GM21786 (cell line): ENCODE results near the gene EXOC6B.

ENCODE experiments used
- ATAC-seq: cut with Tn5 transposase; IDR thresholded peaks from one replicate; pipeline ENCODE4 v1.9.1; 2021; ENCODE audit not compliant: unreplicated experiment

Gene EXOC6B

GRCh38 chr2:72292433-72292832 lies 533.4 kb downstream of the EXOC6B start:
- no peak for ATAC-seq

GRCh38 chr2:72291059-72291458 lies 534.8 kb downstream of the EXOC6B start:
- no peak for ATAC-seq

DNA sequence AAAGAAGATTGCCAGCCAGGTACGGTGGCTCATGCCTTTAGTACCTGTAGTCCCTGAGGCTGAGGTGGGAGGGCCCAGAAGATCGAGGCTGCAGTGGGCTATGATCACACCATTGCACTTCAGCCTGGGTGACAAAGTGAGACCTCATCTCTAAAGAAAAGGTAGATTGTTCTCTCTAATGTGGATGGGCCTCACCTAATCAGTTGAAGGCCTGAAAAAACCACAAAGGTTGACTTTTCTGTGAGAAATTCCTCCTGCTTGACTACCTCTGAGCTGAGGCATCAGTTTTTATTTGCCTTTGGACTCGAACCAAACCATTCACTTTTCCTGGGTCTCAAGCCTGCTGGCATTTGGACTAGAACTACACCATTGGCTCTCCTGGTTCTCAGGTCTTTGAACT lies 536.1 kb downstream of the EXOC6B start:
- ATAC-seq, result no peak

DNA sequence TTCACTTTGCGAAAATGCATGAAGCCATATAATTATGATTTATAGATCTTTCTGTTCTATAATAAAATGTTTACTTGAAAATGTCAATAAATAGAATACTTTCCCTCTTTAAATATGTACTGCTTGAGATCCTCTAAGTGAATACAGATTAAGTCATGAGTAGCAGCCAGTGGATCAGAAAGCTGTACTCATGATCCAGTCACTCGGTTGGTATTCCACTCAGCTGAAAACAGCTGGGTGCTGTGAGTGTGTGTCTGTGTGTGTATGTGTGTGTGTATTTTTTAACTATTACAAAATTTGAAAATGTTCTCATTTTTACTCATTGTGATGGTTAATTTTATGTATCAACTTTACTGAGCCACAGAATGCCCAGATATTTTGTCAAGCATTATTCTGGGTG lies 536.5 kb downstream of the EXOC6B start:
- no peak for ATAC-seq

DNA sequence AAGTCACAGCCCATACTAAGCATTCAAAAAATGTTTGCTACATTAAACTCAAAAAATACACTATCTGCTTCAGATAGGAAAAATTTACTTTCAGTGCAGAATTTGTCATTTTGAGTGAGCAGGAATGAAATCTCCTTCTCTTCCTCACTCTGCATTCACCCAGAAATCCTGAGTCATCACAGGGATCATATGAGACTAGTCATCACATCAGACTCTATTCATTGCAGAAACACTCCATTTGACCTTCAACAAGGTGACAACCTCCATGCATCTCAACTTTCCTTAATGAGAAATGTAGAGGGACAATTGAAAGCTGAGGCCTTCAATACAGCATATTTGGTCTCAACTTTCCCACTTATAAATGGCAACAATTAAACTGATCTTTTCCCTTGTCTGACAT lies 547.8 kb downstream of the EXOC6B start:
- no peak for ATAC-seq

GRCh38 chr2:72276876-72277275 lies 549.0 kb downstream of the EXOC6B start:
- no peak for ATAC-seq

DNA sequence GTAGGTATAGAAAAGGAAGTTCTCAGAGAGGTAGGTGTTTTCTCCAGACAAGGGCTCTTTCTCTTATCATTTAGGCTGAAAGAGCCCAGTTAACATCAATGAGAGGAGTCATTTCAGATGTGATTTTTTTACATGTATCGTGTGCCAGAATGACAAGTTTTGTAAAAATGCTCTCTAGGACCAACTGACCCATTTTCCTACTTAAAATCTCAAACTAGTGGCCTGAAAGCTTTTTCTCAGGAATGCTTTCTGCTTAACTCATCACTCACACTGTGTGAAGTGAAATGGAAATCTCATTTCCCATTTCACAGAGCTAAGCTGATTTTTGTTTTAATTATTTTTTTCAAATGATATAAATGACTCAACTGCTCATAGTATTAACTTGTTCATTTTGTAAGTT lies 549.5 kb downstream of the EXOC6B start:
- ATAC-seq, result no peak

DNA sequence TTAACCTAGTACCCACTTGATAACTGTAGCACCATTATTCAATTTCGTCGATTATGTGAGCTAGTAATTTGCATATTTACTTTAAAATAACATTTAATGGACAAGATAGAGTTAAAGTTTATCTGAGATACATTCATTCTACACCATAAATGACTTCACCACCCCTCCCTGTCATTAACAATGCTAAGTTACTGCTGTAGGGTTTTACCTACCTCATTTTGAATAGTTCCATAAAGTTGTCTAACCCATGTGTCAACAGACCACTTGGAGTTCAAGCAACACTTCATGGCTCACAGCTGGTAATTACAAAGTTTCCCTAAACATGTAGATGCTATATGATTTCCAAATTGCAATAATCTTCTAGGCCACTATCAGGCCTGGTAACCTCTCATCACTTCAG lies 550.7 kb downstream of the EXOC6B start:
- no peak for ATAC-seq

- ATAC-seq, result no peak
These were observed 551.4 kb downstream of the EXOC6B start for GRCh38 chr2:72274380-72274797.

- ATAC-seq, result no peak
These were observed 552.4 kb downstream of the EXOC6B start for GRCh38 chr2:72273384-72273783.

DNA sequence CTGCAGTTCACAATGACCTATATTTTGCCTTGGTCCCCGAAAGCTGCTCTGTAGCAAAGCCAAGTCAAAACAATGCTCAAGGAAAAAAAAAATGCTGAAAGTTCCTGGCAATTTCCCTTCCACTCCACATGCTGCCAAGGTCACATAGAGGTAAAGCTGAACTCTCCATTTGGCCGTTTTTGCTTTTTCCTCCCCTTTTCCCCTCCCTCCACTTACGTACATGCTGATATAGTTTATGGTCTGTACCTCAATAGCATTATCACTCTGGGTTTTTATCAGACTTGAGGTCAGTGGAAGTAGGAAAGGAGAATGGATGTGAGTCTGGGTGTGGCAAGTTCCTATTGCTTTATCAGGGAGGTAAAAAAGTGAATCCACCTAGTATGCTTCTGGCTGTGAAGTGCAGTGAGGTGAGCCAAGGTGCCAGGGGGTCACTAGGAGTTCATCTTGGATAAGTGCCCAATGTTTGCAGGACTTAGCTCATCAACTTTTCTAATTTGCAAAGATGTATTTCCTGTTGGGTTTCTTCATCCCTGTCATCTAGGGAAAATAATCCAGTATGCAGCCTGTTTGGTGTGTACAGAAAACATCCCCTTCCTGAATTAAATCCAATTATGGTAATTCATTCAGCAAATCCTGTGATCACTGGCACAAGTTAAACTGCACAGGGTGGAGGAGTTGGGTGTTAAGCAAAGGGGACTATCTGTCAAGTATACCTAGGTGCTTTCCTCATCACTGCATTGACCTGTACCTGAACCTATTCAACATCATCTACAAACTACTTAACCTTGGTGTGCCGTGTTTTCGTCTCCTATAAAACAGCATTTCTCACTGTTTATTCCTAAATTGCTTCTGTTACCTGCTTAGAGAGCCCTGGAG lies 553.8 kb downstream of the EXOC6B start:
- ATAC-seq, result no peak

- no peak for ATAC-seq
These were observed 554.6 kb downstream of the EXOC6B start for GRCh38 chr2:72271276-72271614.

DNA sequence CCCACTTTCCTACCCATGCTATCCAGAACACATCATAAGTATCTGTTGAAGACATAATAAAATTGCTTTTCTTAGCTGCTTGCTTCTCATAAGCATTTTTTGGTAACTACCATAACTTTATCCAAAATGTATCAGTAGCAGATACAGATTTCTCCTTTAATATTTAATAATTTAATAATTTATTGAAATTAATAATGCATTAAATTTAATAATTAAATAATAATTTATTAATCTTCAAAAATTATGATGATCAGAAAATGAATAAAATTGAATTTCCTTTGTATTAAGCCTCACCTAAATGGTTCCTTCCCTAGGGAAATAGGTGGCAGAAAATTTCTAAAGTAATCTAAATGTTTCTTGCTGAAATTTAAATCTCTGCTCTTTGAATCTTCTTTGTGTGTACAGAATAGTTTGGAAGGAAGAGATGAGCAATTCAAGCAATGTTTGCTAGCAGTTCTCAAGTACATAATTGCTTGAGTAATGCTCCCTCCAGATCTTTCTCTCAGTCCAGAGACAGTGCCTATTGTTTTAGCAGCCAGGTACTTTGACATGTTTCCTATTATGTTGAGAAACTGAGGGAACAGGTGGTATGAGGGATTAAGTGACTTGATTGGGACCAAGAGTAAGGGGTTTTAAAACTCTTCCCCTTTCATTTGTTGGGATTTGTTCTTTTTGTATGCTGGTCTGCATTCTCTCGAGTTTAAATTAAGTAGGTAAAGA lies 555.1 kb downstream of the EXOC6B start:
- no peak for ATAC-seq

DNA sequence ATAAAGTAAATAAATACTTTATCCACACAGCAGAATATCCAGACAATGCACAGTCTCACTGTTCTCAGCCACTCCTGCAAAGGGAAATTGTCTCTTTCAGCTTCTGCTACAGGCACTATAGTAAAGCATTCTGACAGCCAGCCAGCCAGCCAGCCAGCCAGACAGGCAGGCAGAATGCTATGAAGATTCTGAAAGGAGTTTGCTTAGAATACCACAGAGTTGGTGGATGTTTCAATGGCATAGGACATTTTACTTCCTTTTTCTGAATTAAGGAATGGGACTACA lies 562.1 kb downstream of the EXOC6B start:
- no peak for ATAC-seq

GRCh38 chr2:72263043-72263775 lies 562.6 kb downstream of the EXOC6B start:
- no peak for ATAC-seq

DNA sequence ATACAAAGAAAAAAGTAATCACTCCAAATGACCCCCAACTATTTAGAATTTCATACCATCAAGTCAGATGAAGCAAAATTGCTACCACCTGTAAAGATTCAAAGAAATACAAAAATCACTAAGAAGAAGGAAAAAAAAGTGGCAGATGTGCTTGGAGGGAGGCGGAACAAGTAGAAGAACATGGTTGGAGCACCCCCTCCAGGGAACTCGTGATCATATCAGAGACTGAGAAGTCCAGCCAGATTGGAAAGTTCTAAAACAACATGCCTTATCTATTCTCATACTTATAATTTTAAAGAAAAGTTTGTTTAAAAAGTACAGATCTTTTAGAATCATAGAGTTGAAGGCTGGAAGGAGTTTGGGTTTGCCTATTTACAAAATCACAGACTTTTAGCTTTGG lies 564.8 kb downstream of the EXOC6B start:
- ATAC-seq, result no peak

DNA sequence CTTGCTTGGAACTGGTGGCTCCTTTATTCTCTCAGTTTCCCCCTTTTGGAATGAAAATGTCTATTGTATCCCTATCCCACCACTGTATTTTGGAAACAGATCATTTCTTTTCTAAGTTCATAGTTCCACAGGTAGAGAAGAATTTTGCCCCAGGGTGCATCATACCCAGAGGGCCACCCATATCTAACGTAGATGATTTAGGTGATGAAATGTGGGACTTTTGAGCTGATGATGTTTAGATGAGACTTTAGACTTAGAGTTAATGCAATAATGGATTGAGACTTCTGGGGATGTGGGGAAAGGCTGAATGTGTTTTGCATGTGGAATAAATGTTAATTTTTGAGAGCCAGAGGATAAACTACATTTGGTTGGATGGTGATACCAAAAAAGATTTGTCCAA lies 570.3 kb downstream of the EXOC6B start:
- no peak for ATAC-seq

DNA sequence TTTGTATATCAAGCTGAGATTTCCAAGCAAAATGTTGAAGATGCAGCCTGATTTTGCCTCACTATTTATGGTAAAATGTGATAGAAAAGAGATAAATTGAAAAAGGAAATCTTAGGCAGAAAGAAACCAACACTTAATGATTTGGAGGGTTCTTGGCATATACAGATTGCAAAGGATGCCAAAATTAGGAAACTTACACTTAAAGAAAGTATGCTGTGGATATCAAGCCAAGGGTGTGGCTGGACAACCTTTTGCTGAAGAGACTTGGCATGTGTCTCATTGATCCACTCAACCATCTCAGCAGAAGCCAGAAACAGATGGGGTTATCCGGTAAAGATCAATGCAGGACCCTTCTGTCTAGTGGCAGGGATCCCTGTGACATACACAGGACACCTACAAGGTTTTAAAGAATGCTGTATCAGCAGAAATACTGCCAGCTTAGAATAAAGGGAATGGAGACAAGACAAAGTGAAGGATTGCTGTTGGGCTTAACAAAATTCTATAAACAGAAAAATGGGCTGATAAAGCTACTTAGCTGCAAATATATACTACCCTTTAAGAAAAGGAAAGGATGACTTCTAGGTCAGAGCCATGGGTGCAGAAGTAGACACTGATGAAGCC lies 570.9 kb downstream of the EXOC6B start:
- no peak for ATAC-seq

DNA sequence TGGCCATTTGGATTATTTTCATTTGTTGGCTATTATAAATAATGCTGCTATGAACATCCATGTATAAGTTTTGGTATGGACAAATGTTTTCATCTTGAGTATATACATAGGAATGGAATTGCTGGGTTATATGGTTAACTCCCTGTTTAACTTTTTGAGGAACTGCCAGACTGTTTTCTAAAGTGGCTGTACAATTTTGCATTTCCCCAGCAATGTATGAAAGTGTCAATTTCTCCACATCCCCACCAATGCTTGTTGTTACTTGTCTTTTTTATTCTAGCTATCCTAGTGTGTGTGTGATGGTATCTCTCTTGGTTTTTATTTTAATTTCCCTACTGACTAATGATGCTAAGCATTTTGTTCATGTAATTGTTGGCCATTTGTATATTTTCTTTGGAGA lies 587.5 kb downstream of the EXOC6B start:
- no peak for ATAC-seq

GRCh38 chr2:72237549-72237948 lies 588.3 kb downstream of the EXOC6B start:
- ATAC-seq, result no peak

GRCh38 chr2:72236445-72237067 lies 589.3 kb downstream of the EXOC6B start:
- ATAC-seq, result no peak
